SU-DHL-6 (cell line): ENCODE data around the gene PAPSS1.

Source experiments
- H2AFZ ChIP-seq: fragments of 200-600 bp; sonication (generic); 2 replicates; pipeline ENCODE4 v1.6.1; 2014; ENCODE audit warnings: low read depth, mild to moderate bottlenecking, moderate library complexity, mixed read lengths, antibody characterized with exemption, low read length; ENCODE audit not compliant: severe bottlenecking
- H3F3A ChIP-seq: fragments of 200-600 bp; shearing (Covaris generic); 2 replicates; pipeline ENCODE4 v1.6.0; 2016; ENCODE audit warnings: antibody characterized with exemption, mild to moderate bottlenecking; ENCODE audit not compliant: insufficient read depth
- H3K27ac ChIP-seq: fragments of 200-600 bp; sonication (generic); 2 replicates; pipeline ENCODE4 v1.5.1; 2016; ENCODE audit warnings: low read depth, mild to moderate bottlenecking, low read length, moderate library complexity, mixed read lengths
- H3K27me3 ChIP-seq: fragments of 200-600 bp; sonication (generic), shearing (Covaris generic); 2 replicates; pipeline ENCODE4 v1.6.0; 2014; ENCODE audit warnings: mild to moderate bottlenecking, low read length
- H3K36me3 ChIP-seq: fragments of 200-600 bp; sonication (generic); 2 replicates; pipeline ENCODE4 v1.6.1; 2014; ENCODE audit warnings: mild to moderate bottlenecking, low read length, mixed read lengths
- H3K4me2 ChIP-seq: fragments of 300-600, 200-600 bp; shearing (Covaris generic), sonication (generic); 2 replicates; pipeline ENCODE4 v1.6.0; 2014; ENCODE audit warnings: low read length, low read depth, mild to moderate bottlenecking; ENCODE audit not compliant: poor library complexity, severe bottlenecking
- H3K4me3 ChIP-seq: fragments of 200-600 bp; sonication (generic); 2 replicates; pipeline ENCODE4 v1.5.1; 2014; ENCODE audit warnings: antibody characterized with exemption, low read length, mild to moderate bottlenecking, mixed read lengths; ENCODE audit not compliant: insufficient read depth, poor library complexity, severe bottlenecking
- H3K79me2 ChIP-seq: fragments of 200-600 bp; sonication (generic); 2 replicates; pipeline ENCODE4 v1.6.1; 2014; ENCODE audit warnings: mild to moderate bottlenecking, low read length, moderate library complexity; ENCODE audit not compliant: insufficient read depth
- H3K9ac ChIP-seq: fragments of 200-600 bp; sonication (generic); 2 replicates; pipeline ENCODE4 v1.7.0; 2014; ENCODE audit warnings: mild to moderate bottlenecking, low read length
- H3K9me2 ChIP-seq: fragments of 200-600 bp; sonication (generic); replicated peaks from 2 replicates; pipeline ENCODE4 v1.6.1; 2014; ENCODE audit warnings: low read length; ENCODE audit not compliant: insufficient read depth
- H3K9me3 ChIP-seq: fragments of 200-600 bp; sonication (generic); 2 replicates; pipeline ENCODE4 v1.6.1; 2014; ENCODE audit warnings: low read length, mixed read lengths; ENCODE audit not compliant: insufficient read depth
- H4K20me1 ChIP-seq: fragments of 200-600 bp; sonication (generic); 2 replicates; pipeline ENCODE4 v1.6.1; 2014; ENCODE audit warnings: low read depth, mild to moderate bottlenecking, antibody characterized with exemption, low read length, moderate library complexity, mixed read lengths
- EZH2phosphoT487 ChIP-seq: fragments of 200-600 bp; sonication (generic), shearing (Covaris generic); conservative IDR thresholded peaks from 2 replicates; pipeline ENCODE4 v1.6.1; 2018; ENCODE audit warnings: mild to moderate bottlenecking, antibody characterized with exemption, low read length, moderate library complexity, mixed read lengths
- TF ChIP-seq, protein P1 (sequence below): fragments of 200-600 bp; sonication (generic); IDR thresholded peaks from one replicate; pipeline ENCODE4 v1.5.1; 2017; ENCODE audit warnings: antibody characterized with exemption, mild to moderate bottlenecking, low read length, moderate library complexity; ENCODE audit not compliant: insufficient read depth, poor library complexity, severe bottlenecking

The PAPSS1 gene

DNA sequence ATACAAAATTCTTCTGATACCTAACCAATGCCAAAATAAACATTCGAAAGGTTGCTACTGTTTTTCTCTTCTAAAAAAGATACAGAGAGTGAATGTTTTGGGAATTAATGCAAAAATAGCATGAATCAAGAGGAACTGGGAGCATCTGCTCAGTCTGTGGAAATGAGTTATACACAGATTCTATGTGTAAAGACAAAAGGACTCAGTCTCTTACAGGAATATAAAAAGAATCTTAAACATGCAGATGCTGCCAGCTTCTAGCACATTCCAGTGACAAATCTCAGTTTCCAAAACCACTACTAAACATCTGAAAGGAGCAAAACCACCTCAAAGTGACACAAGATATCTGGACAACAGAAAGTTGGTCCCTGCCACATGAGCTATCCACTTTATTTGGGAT is 55.0 kb downstream of the PAPSS1 start:
- Histone ChIP-seq H3F3A (no peaks in the 10 kb centered on the region), H3K27me3 (no peaks in the 10 kb centered on the region), H2AFZ (no peak overlapping the region), H3K27ac (no peak overlapping the region), H3K4me3 (no peak overlapping the region), H3K79me2 (no peaks in the 10 kb centered on the region), H4K20me1 (no peaks in the 10 kb centered on the region), H3K9me3 (no peaks in the 10 kb centered on the region), H3K9ac (no peak overlapping the region), H3K9me2 (no peaks in the 10 kb centered on the region), H3K4me2 (no peak overlapping the region), H3K36me3 (no peaks in the 10 kb centered on the region)
- TF ChIP-seq, protein P1, sequence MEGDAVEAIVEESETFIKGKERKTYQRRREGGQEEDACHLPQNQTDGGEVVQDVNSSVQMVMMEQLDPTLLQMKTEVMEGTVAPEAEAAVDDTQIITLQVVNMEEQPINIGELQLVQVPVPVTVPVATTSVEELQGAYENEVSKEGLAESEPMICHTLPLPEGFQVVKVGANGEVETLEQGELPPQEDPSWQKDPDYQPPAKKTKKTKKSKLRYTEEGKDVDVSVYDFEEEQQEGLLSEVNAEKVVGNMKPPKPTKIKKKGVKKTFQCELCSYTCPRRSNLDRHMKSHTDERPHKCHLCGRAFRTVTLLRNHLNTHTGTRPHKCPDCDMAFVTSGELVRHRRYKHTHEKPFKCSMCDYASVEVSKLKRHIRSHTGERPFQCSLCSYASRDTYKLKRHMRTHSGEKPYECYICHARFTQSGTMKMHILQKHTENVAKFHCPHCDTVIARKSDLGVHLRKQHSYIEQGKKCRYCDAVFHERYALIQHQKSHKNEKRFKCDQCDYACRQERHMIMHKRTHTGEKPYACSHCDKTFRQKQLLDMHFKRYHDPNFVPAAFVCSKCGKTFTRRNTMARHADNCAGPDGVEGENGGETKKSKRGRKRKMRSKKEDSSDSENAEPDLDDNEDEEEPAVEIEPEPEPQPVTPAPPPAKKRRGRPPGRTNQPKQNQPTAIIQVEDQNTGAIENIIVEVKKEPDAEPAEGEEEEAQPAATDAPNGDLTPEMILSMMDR, result no peak
- TF ChIP-seq EZH2phosphoT487, result no peak

DNA sequence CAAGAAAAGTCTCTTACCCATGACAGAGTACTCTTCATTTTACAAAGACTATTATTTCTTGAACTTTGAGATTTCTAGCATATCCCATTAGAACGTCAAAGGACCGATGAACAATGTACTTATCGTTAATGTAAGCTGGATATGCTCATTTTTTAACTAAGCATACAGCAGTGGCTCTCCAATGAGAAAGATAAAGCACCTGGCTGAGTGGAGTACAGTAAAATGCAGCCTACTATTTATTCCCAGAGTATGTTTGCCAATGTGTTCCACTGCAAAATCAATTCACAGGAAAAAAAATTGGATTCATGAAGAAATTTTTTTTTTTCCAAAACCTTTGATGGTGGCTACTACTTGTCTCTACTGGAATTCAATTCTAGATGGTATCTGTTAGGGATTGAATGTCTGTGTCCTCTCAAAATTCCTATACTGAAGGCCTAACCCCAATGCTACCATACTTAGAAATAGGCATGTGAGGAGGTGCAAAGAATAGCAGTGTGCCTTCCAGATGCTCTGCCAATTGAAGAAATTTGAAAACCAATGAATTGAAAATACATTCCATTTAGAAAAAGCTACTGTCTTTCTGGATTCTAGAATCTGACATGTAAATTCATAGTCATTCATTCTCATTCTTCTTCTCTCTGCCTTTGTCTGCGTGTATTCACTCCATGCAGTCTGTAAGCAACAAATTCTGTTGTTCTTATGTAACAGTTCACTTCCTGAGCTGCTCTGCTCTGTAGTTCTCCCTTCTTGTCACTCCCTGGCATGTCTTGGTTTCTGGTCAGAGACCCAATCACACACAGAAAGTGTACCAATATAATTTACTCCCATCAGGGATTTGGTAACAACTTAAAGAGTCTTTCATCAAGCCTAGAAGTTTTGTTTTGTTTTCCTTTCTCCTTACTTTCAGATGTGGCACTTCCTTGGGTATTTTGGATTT is 61.4 kb downstream of the PAPSS1 start:
- H3K9me2 ChIP-seq, result no peaks in the 10 kb centered on the region
- H3K27ac ChIP-seq, result no peak overlapping the region
- no peaks in the 10 kb centered on the region for H3K36me3 ChIP-seq
- H3K9me3 ChIP-seq, result no peaks in the 10 kb centered on the region
- TF ChIP-seq, protein P1, result no peak
- no peak for TF ChIP-seq EZH2phosphoT487
- no peaks in the 10 kb centered on the region for H4K20me1 ChIP-seq
- no peak overlapping the region for H2AFZ ChIP-seq
- H3K4me2 ChIP-seq, result no peak overlapping the region
- H3F3A ChIP-seq, result no peaks in the 10 kb centered on the region
- H3K9ac ChIP-seq, result no peak overlapping the region
- no peak overlapping the region for H3K4me3 ChIP-seq
- H3K27me3 ChIP-seq, result no peaks in the 10 kb centered on the region
- H3K79me2 ChIP-seq, result no peaks in the 10 kb centered on the region

DNA sequence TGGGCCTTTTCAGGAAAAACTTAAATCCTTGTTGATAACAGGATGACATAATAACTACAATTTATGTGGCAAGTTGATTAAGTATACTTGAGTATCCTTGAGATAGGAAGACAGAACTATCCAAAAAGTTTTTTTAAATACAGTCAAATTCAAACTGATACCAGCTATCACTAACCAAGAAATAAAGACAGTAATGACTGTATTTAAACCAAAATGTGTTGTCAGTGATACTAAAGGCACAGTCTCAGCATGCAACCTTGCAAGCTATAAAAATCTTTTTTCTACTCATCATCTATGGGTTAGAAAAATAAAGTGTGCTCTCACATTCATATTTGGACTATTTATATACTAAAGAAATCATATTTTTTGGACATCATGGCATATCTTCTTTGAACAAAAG is 64.7 kb downstream of the PAPSS1 start:
- H3K79me2 ChIP-seq, result no peaks in the 10 kb centered on the region
- H3K9me2 ChIP-seq, result no peaks in the 10 kb centered on the region
- H3K36me3 ChIP-seq, result no peaks in the 10 kb centered on the region
- TF ChIP-seq, protein P1, result no peak
- TF ChIP-seq EZH2phosphoT487, result no peak
- no peak overlapping the region for H3K4me2 ChIP-seq
- H3K4me3 ChIP-seq, result no peak overlapping the region
- H3K9ac ChIP-seq, result no peak overlapping the region
- H3F3A ChIP-seq, result no peaks in the 10 kb centered on the region
- no peaks in the 10 kb centered on the region for H3K9me3 ChIP-seq
- no peaks in the 10 kb centered on the region for H4K20me1 ChIP-seq
- no peaks in the 10 kb centered on the region for H3K27me3 ChIP-seq
- no peak overlapping the region for H3K27ac ChIP-seq
- H2AFZ ChIP-seq, result no peak overlapping the region
